Skeletal muscle tissue (tissue), 4 donors: ENCODE data around the gene VPS8. TPM values are rescaled to one million over a fixed set of nuclear protein-coding genes. Genes with fewer than 3 reads are reported as not detected.

Source experiments
- H3K27ac ChIP-seq: one replicate; pipeline ENCODE4 v1.7.0; 2013; ENCODE audit warnings: mild to moderate bottlenecking, low read depth, low read length, inconsistent platforms
- H3K27me3 ChIP-seq, 3 donors: one replicate each; pipeline ENCODE4 v1.7.0; 2013; ENCODE audit warnings: low read length in 3 of 3; ENCODE audit not compliant: control insufficient read depth in 3 of 3, insufficient read depth in 3 of 3
- H3K36me3 ChIP-seq, 3 donors: one replicate each; pipeline ENCODE4 v1.7.0; 2013; ENCODE audit warnings: low read length in 3 of 3; ENCODE audit not compliant: control insufficient read depth in 3 of 3, insufficient read depth in 3 of 3
- H3K4me1 ChIP-seq, 3 donors: one replicate each; pipeline ENCODE4 v1.7.0; 2013; ENCODE audit warnings: low read length in 3 of 3, mild to moderate bottlenecking in 3 of 3; ENCODE audit not compliant: control insufficient read depth in 3 of 3, insufficient read depth in 3 of 3
- H3K4me3 ChIP-seq, 3 donors: one replicate each; pipeline ENCODE4 v1.7.0; 2013; ENCODE audit warnings: low read length in 3 of 3
- H3K9ac ChIP-seq, 3 donors: one replicate each; pipeline ENCODE4 v1.7.0; 2013; ENCODE audit warnings: low read length in 3 of 3, mild to moderate bottlenecking in 3 of 3, moderate library complexity in 2 of 3, low read depth in 1 of 3
- H3K9me3 ChIP-seq, 3 donors: one replicate each; pipeline ENCODE4 v1.7.0; 2013; ENCODE audit warnings: low read length in 3 of 3; ENCODE audit not compliant: control insufficient read depth in 3 of 3
- total RNA-seq: library from RNA; depleted of rRNA; stranded (reverse); fragments of >200 nt; gene quantifications from one replicate; pipeline ENCODE4 v1.2.3, GENCODE V29; 2014
- donor health status: Osteomylitis.

VPS8 gene
- total RNA-seq, 1 donor from 2014 or later = 316 TPM

GRCh38 chr3:185049710-185050109 lies 237.7 kb downstream of the VPS8 start:
- Histone ChIP-seq H3K27ac (no peak overlapping the region), H3K9me3 (no peaks in the 10 kb centered on the region), H3K36me3 (peaks cover 47 to 67% (median 54%) of the 10 kb centered on the region in 3 donors), H3K4me1 (peaks cover 4 to 13% (median 8%) of the 10 kb centered on the region in 3 donors), H3K4me3 (no peak overlapping the region), H3K27me3 (no peaks in the 10 kb centered on the region), H3K9ac (no peak overlapping the region)

DNA sequence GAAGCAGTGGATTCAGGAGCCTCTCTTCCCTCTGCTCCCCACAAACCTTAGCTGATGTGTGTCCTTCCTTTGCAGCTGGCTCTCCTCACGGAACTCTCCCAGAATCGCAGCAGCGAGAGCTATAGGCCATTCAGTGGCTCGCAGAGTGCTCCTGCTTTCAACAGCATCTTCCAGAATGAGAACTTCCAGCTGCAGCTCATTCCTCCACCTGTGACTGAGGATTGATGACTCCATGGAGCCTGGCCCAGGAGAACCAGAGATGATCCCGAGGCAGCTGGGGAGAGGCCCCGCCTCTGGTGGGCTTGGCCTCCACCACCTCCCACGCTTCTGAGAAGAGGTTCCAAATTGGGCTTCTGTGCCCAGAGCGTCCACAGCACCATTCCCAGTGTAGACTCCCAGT lies 239.8 kb downstream of the VPS8 start:
- Histone ChIP-seq H3K27me3 (no peaks in the 10 kb centered on the region), H3K9me3 (no peaks in the 10 kb centered on the region), H3K4me3 (no peak overlapping the region), H3K9ac (no peak overlapping the region), H3K4me1 (peaks cover 0 to 2% (median 0%) of the 10 kb centered on the region in 3 donors), H3K27ac (no peak overlapping the region), H3K36me3 (peaks cover 50 to 72% (median 54%) of the 10 kb centered on the region in 3 donors)

DNA sequence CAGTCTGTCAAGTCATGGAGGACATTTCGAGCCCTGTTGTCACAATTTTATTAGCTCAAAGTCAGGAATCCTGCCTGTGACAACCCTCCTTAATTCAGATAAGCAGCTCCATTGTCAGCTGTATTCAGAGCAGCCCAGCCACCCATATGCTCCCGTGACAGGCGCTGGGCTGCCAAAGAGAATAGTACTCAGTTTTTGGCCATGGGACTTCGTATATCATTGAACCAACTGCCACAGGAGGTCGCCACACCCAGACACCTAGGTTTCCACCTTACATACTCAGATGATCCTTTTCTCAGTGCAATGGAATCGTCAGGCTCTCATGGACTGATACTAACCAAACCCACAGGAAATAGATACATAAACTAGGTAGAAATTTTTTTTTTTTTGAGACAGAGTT lies 240.7 kb downstream of the VPS8 start:
- H3K4me3 ChIP-seq = no peak overlapping the region
- no peak overlapping the region for H3K27ac ChIP-seq
- H3K4me1 ChIP-seq = no peaks in the 10 kb centered on the region
- no peaks in the 10 kb centered on the region for H3K9me3 ChIP-seq
- H3K27me3 ChIP-seq = no peaks in the 10 kb centered on the region
- peaks cover 50 to 71% (median 54%) of the 10 kb centered on the region in 3 donors for H3K36me3 ChIP-seq
- H3K9ac ChIP-seq = no peak overlapping the region

DNA sequence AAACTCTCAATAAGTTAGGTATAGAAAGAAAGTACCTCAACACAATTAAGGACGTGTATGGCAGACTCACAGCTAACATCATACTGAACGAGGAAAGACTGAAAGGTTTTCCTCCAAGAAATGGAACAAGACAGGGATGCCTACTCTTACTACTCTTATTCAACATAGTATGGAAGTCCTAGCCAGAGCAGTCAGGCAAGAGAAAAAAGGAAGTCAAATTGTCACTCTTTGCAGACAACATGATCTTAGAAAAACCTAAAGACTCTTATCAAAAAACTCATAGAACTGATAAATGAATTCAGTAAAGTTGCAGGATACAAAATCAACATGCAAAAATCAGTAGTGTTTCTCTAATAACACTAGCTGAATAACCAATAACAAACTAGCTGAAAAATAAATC lies 244.9 kb downstream of the VPS8 start:
- no peak overlapping the region for H3K4me3 ChIP-seq
- H3K4me1 ChIP-seq = no peaks in the 10 kb centered on the region
- H3K27me3 ChIP-seq = no peaks in the 10 kb centered on the region
- no peaks in the 10 kb centered on the region for H3K9me3 ChIP-seq
- no peak overlapping the region for H3K9ac ChIP-seq
- H3K27ac ChIP-seq = no peak overlapping the region
- H3K36me3 ChIP-seq = peaks cover 20 to 30% (median 23%) of the 10 kb centered on the region in 3 donors

- no peak overlapping the region for H3K9ac ChIP-seq
- no peaks in the 10 kb centered on the region for H3K27me3 ChIP-seq
- no peak overlapping the region for H3K27ac ChIP-seq
- H3K9me3 ChIP-seq = no peaks in the 10 kb centered on the region
- H3K4me1 ChIP-seq = no peaks in the 10 kb centered on the region
- H3K4me3 ChIP-seq = no peak overlapping the region
- peaks cover 11 to 21% (median 15%) of the 10 kb centered on the region in 3 donors for H3K36me3 ChIP-seq
These were observed 245.9 kb downstream of the VPS8 start for GRCh38 chr3:185057829-185058228.

DNA sequence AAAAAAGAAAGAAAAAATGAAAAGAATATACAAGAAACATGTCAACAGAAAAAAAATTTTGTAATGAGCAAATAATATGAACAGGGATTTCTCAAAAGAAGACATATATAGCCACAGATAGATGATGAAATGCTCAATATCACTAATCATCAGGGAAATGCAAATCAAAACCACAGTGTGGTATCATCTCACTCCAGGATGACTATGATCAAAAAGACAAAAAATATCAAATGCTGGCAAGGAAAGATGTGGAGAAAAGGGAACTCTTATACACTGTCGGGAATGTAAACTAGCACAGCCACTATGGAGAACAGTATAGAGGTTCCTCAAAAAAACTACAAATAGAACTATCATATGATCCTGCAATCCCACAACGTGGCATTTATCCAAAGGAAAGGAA lies 246.8 kb downstream of the VPS8 start:
- H3K27ac ChIP-seq = no peak overlapping the region
- H3K9ac ChIP-seq = no peak overlapping the region

DNA sequence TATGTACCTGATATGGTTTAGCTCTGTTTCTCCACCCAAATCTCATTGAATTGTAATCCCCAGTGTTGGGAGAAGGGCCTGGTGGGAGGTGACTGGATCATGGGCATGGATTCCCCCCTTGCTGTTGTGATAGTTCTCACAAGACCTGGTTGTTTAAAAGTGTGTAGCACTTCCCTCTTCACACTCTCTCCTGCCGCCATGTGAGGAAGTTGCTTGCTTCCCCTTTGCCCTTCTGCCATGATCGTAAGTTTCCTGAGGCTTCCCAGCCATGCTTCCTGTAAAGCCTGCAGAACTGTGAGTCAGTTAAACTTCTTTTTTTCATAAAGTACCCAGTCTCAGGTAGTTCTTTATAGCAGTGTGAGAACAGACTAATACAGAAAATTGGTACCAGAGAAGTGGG lies 247.8 kb downstream of the VPS8 start:
- Histone ChIP-seq H3K27me3 (no peaks in the 10 kb centered on the region), H3K27ac (no peak overlapping the region), H3K36me3 (peaks cover 0 to 4% (median 3%) of the 10 kb centered on the region in 3 donors), H3K4me3 (no peak overlapping the region), H3K4me1 (no peaks in the 10 kb centered on the region), H3K9me3 (no peaks in the 10 kb centered on the region), H3K9ac (no peak overlapping the region)

More for the DNA sequence above, 246.8 kb downstream of the VPS8 start:
- Histone ChIP-seq H3K4me3 (no peak overlapping the region), H3K9me3 (no peaks in the 10 kb centered on the region), H3K36me3 (peaks cover 4 to 13% (median 9%) of the 10 kb centered on the region in 3 donors), H3K27me3 (no peaks in the 10 kb centered on the region), H3K4me1 (no peaks in the 10 kb centered on the region)

GRCh38 chr3:185060655-185061054 lies 248.7 kb downstream of the VPS8 start:
- no peak overlapping the region for H3K27ac ChIP-seq
- peaks cover 0 to 3% (median 0%) of the 10 kb centered on the region in 3 donors for H3K36me3 ChIP-seq
- no peaks in the 10 kb centered on the region for H3K9me3 ChIP-seq
- no peak overlapping the region for H3K4me3 ChIP-seq
- no peak overlapping the region for H3K9ac ChIP-seq
- no peaks in the 10 kb centered on the region for H3K27me3 ChIP-seq
- H3K4me1 ChIP-seq = no peaks in the 10 kb centered on the region

GRCh38 chr3:185062191-185062590 lies 250.2 kb downstream of the VPS8 start:
- Histone ChIP-seq H3K4me3 (no peak overlapping the region), H3K27ac (no peak overlapping the region), H3K27me3 (no peaks in the 10 kb centered on the region), H3K9ac (no peak overlapping the region), H3K4me1 (no peaks in the 10 kb centered on the region), H3K36me3 (no peaks in the 10 kb centered on the region), H3K9me3 (no peaks in the 10 kb centered on the region)

DNA sequence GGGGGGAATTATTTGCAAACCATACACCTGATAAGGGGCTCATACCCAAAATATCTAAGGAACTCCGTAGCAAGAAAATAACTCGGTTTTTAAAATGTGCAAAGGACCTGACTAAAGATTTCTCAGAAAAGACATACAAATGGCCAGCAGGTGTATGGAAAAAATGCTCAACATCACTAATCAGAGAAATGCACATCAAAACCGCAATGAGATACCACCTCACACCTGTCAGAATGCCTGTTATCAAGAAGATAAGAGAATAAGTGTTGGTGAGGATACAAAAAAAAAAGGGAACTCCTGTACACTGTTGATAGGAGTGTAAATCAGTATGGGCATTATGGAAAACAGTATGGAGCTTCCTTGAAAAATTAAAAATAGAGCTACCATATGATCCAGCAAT lies 251.5 kb downstream of the VPS8 start:
- Histone ChIP-seq H3K4me1 (no peaks in the 10 kb centered on the region), H3K27ac (no peak overlapping the region), H3K36me3 (no peaks in the 10 kb centered on the region), H3K9me3 (no peaks in the 10 kb centered on the region), H3K9ac (no peak overlapping the region), H3K27me3 (no peaks in the 10 kb centered on the region), H3K4me3 (no peak overlapping the region)

GRCh38 chr3:185065059-185065458 lies 253.1 kb downstream of the VPS8 start:
- Histone ChIP-seq H3K27ac (no peak overlapping the region), H3K9ac (no peak overlapping the region), H3K36me3 (no peaks in the 10 kb centered on the region), H3K9me3 (no peaks in the 10 kb centered on the region), H3K27me3 (no peaks in the 10 kb centered on the region), H3K4me1 (no peaks in the 10 kb centered on the region), H3K4me3 (no peak overlapping the region)
